Bone marrow (tissue), 2 donors: ENCODE data around the gene DEPDC5.

ENCODE experiments used
- DNase-seq, 2 donors: peaks; one replicate each; lab custom pipeline; 2025; lab: John Stamatoyannopoulos, UW

DEPDC5 gene

DNA sequence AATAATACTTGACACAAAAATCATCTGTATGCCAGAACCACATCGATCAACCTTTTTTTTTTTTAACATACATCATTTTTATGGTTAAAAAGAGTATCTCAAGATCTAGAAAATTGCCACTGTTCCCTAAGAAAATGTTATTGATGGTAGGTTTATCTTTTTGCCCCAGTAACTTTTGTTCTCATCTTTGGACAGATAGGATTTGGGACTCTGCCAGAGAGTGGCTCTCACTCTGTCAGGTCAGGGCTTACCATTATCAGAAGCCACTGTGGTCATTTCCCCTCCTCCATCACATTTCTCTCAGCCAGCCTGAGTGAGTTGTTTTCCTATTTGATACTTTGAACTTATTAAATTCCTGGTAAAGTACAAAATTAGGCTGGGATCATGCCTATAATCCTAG lies 142.7 kb downstream of the DEPDC5 start:
- DNase-seq = no peak

DNA sequence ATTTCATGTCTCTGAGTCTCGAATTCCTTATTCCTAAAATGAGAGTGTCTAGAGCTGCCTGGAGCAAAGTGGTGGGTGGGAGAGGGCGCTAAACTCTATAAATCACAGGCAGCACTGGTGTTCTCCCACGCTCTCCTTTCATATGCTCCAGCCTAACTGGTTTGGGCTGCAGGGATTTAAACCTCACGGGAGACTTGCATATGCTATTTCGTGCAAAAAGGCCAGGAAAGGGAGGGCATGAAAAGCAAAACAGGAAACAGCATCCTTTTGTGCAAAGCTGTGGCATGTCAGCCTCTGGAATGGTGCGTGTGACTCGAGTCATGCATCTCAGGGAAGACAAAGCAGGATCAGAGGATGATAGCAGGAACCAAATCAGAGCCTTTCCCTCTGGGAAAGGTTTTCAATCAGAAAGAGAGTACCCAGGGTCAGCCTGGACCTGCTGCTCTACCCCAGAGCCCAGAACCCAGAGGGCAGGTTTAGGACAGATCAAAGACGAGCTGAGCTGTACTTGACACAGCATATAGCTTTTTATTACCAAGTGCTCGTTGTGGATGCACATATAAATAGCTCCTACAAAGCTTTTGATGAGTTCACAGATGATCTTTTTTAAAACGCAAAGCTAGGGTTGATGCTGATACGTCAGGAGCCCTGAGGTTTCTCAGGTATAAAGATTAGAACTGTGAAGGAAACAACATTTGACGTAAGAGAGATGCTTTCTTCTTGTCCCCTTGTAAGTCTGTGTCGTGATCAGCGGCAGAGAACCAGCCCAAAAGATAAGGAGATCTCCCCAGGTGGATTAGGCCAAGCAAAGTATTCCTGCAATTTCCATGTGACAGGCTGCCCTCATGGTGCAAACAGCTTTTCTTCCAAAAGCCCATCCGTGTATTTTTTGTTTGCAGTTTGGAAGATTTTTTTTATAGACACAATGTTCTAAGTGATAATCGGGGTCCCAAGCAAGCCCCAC lies 144.3 kb downstream of the DEPDC5 start:
- no peak for DNase-seq

GRCh38 chr22:31898926-31899325 lies 145.1 kb downstream of the DEPDC5 start:
- DNase-seq = no peak

- DNase-seq = no peak
Observed at GRCh38 chr22:31899669-31900068, 145.8 kb downstream of the DEPDC5 start.

GRCh38 chr22:31901388-31902137 lies 147.7 kb downstream of the DEPDC5 start:
- no peak for DNase-seq

DNA sequence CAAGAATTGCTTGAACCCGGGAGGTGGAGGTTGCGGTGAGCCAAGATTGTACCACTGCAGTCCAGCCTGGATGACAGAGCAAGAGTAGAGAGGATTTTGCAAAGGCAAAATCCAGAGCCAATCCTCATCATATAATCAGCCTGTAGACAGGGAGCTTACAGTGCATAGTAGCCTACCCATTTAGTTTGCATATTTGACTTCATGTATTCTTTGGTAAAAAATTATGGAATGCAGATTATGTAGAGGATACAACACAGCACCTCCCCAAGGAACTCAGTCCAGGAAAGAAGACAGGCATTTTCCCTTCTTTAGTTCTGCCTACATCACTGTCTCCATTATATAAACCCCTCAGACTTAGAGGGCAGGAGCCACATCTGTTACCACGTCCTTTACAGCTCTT lies 150.8 kb downstream of the DEPDC5 start:
- no peak for DNase-seq

DNA sequence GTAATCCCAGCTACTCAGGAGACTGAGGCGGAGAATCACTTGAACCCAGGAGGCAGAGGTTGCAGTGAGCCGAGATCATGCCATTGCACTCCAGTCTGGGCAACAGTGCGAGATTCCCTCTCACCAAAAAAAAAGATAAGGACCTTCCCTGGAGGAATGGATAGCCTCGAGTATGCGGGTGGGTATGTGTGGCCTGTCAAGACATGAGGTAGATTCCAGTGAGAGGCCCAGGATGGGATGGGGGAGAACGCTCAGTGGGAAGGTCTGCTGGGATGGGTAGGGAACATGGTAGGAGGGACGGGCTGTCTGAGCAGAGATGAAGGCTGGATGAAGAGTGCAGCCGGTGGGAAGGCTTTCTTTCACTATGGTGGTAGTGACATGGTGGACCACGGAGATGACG lies 151.5 kb downstream of the DEPDC5 start:
- no peak for DNase-seq

GRCh38 chr22:31906086-31906485 lies 152.3 kb downstream of the DEPDC5 start:
- DNase-seq = no peak

DNA sequence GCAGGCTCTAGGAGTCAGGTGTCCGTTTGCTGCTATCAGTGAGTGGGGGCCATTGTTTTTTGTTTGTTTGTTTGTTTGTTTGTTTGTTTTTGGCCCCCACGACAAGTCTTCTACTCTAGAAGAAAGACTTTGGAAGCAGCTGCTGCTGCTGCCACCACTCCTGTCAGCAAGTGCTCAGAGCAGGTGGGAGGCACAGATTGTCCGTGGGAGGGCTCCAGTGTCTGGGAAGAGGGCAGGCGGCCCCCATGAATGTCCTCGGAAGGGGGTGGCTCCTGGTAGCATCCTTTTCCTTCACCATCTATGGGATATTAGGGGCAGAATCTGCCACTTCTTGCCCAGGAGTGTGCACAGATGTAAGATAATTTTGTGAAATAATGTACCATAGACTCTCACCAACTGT lies 152.8 kb downstream of the DEPDC5 start:
- no peak for DNase-seq

GRCh38 chr22:31909977-31910376 lies 156.2 kb downstream of the DEPDC5 start:
- no peak for DNase-seq

- DNase-seq = no peak
Observed at GRCh38 chr22:31911565-31912406, 158.0 kb downstream of the DEPDC5 start.

DNA sequence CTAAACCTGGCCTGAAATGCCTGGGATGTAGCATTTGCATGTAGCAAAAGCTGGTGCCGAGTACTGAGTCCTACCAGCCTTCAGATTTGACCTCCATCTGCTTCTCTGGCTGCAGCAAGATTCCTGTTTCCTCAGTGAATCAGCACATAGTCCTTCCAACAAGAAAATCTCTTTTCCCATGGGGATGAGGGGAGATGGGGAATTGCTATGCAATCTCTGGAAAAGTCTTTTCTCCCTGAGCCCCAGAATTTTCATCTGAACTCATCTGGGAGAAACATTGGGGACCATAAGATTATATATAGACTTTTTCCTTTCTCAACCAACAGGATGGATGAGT lies 158.6 kb downstream of the DEPDC5 start:
- no peak for DNase-seq

GRCh38 chr22:31915586-31915985 lies 161.8 kb downstream of the DEPDC5 start:
- DNase-seq = no peak

GRCh38 chr22:31917227-31917921 lies 163.6 kb downstream of the DEPDC5 start:
- peak in 1 of 2 donors; percentile 37 for DNase-seq

- DNase-seq = no peak
Observed at GRCh38 chr22:31919730-31920129, 165.9 kb downstream of the DEPDC5 start.

- no peak for DNase-seq
Observed at GRCh38 chr22:31920306-31920705, 166.5 kb downstream of the DEPDC5 start.

- DNase-seq = no peak
Observed at GRCh38 chr22:31921106-31921505, 167.3 kb downstream of the DEPDC5 start.

DNA sequence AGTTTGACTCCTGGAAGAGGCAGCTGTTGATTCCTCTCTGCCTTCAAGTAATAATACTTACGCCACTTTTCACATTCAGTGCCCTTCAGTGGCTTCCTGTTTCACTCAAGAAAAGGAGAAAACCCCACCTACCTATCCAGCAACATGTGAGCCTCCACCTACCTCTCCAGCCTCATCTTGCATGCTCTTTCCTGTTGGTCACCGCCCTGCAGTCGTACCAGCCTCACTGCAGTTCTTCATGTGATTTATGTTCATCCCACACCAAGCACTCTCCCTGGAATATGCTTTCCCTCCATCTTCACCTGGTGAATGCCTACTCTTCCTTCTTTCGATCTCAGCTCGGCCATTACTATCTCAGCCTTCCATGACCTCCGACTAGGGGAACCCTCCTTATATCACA lies 168.7 kb downstream of the DEPDC5 start:
- no peak for DNase-seq

DNA sequence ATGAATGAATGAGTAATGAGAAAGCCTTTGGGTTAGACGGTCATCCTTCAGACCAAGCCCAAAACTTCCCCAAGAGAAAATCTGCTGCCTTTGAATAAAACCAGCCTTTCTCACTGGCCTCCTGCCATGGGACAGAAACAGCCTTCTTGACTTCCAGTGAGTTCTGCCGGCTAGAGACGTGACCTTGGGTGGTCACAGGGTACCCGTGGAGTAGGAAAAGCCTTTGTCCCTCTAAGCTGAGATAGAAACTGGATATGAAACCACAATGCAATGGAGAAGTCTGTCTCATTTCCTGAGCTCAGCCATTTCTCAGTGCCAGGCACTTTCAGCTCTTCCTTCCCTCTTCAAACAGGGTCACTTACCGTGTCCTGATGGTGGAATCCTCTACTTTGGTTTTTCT lies 169.3 kb downstream of the DEPDC5 start:
- DNase-seq = peak in 1 of 2 donors; percentile 13

DNA sequence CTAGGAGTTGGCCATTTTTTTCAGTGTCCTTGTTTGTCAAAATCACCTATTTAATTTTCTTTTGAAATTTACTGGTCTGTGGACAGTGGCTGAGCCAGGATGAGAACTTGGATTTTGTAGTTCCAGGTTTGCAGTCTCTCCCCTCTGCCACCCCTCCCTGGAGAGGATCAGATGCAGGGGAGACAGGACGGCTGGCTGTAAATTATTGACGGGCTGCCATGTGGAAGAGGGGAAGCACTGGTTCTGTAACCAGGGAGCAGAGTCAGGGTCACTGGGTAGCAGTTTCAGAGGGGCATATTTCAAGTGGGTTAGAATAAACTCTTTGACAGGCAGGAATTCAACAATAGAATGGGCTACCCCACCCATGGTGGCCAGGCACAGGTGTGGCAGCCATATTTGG lies 169.9 kb downstream of the DEPDC5 start:
- DNase-seq = no peak

GRCh38 chr22:31925056-31925455 lies 171.2 kb downstream of the DEPDC5 start:
- DNase-seq = no peak

DNA sequence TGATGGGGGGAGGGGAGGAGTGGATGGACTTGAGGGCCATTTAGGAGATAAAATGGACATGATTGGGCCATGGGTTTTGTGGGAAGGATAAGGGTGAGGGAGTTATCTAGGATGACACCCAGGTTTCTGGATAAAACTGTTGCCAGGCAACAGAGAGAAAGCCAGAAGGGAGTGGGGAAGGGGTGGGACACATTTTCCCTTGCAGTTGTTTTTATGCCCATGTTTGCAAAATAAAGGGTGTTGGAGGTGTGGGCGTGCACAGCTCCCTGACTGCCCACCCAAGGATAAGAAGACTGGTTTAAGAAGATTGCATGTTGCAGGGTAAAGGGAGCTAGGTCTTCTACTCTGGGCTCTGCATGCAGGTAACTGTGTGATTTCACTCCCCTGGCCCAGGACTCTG lies 172.2 kb downstream of the DEPDC5 start:
- no peak for DNase-seq
